ENCODE data around the gene CNGA3. TPM values are rescaled to one million over a fixed set of nuclear protein-coding genes. Genes with fewer than 3 reads are reported as not detected.
"Not testable (repeated sequence)": the region's sequence is repeated elsewhere in the genome, so short reads cannot be mapped to it uniquely, and the experiment has no call there.

Gene CNGA3
- polyA plus RNA-seq, 1 donor from 2014 or later, result not detected

DNA sequence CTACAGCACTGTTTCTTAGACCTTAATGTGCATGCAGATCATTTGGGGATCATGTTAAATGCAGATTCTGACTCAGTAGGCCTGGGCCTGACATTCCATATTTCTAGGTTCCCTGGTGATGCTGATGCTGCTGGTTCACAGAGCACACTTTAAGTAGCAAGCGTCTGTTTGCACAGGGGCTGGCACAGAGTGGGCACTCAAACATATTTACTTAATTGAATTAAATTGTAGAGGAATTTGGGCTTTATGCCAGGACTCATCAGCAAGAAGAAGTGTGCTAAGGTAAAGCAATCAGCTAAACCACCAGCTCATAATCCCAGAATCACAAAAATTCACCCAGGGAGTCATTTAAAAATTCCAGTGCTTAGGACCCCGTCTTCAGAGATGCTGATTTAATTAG, 73.3 kb downstream of the CNGA3 start:
- Mint-ChIP-seq H3K36me3 (peaks cover 2% of the 10 kb centered on the region), H3K27ac (no peak overlapping the region), H3K4me1 (no peaks in the 10 kb centered on the region), H3K9me3 (peaks cover 5 to 13% (median 11%) of the 10 kb centered on the region in 3 donors), H3K27me3 (peaks cover 1% of the 10 kb centered on the region), H3K4me3 (no peak overlapping the region)

DNA sequence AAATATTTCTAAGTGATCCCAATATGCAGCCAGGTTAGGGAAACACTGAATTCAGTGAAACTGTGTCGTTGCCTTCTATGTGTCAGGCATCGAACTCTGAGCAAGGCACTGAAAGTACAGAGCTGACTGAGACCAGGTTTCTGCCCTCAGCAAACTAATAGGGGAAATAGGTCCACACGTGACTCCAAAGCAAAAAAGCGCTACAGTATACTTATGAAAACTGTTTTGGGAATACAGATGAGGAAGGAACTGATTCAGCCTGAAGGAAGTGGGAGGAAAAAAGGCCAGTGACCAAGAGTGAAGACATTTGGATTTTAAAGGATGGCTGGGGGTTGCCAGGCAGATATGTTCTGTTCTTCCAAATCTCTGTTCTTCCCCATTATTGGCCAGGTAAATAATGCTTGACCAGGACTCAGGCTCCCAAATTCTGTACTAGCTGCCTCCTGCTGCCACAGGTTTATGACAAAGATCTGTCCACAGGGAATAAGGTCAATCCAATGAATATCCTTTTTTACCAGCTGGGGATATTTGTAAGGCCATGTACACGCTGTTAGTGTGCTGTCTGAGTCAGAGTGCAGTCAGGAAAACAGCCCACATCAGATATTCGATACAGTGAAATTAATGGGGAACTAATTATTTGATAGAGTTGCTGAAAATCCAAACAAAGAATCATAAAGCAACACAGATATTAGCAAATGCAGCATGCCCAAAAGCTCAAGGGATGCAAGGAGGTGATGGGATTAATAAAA, 73.9 kb downstream of the CNGA3 start:
- Mint-ChIP-seq H3K9me3 (peaks cover 5 to 13% (median 11%) of the 10 kb centered on the region in 3 donors), H3K4me3 (no peak overlapping the region), H3K27me3 (peaks cover 1% of the 10 kb centered on the region), H3K27ac (no peak overlapping the region), H3K4me1 (no peaks in the 10 kb centered on the region), H3K36me3 (peaks cover 2% of the 10 kb centered on the region)

- no peak overlapping the region for H3K27ac Mint-ChIP-seq
Observed at GRCh38 chr2:98422449-98422848, 76.2 kb downstream of the CNGA3 start.

GRCh38 chr2:98426771-98427170, 80.5 kb downstream of the CNGA3 start:
- Mint-ChIP-seq H3K4me3 (no peak overlapping the region), H3K27ac (no peak overlapping the region), H3K36me3 (peaks cover under 1% of the 10 kb centered on the region), H3K9me3 (peaks cover 4 to 9% (median 8%) of the 10 kb centered on the region in 3 donors), H3K4me1 (no peaks in the 10 kb centered on the region), H3K27me3 (peaks cover 3% of the 10 kb centered on the region)

More at GRCh38 chr2:98422449-98422848, 76.2 kb downstream of the CNGA3 start:
- Mint-ChIP-seq H3K4me3 (no peak overlapping the region), H3K27me3 (peaks cover 3% of the 10 kb centered on the region), H3K9me3 (peaks cover 5 to 13% (median 11%) of the 10 kb centered on the region in 3 donors), H3K36me3 (peaks cover 2% of the 10 kb centered on the region), H3K4me1 (no peaks in the 10 kb centered on the region)

GRCh38 chr2:98432145-98432544, 85.9 kb downstream of the CNGA3 start:
- Mint-ChIP-seq H3K36me3 (peaks cover 8% of the 10 kb centered on the region), H3K4me1 (peaks cover 0 to 2% (median 0%) of the 10 kb centered on the region in 3 donors), H3K27ac (no peak overlapping the region), H3K27me3 (no peaks in the 10 kb centered on the region), H3K4me3 (no peak overlapping the region), H3K9me3 (peaks cover 0 to 9% (median 4%) of the 10 kb centered on the region in 3 donors)

GRCh38 chr2:98433363-98433964, 87.2 kb downstream of the CNGA3 start:
- peaks cover 0 to 11% (median 4%) of the 10 kb centered on the region in 3 donors for H3K9me3 Mint-ChIP-seq
- H3K27ac Mint-ChIP-seq, result peak overlapping the region in 1 of 3 donors; percentile 69
- peaks cover 0 to 2% (median 0%) of the 10 kb centered on the region in 3 donors for H3K4me1 Mint-ChIP-seq
- H3K4me3 Mint-ChIP-seq, result no peak overlapping the region
- H3K36me3 Mint-ChIP-seq, result peaks cover 8% of the 10 kb centered on the region
- H3K27me3 Mint-ChIP-seq, result no peaks in the 10 kb centered on the region

- peaks cover 8% of the 10 kb centered on the region for H3K36me3 Mint-ChIP-seq
- no peak overlapping the region for H3K4me3 Mint-ChIP-seq
- H3K27me3 Mint-ChIP-seq, result no peaks in the 10 kb centered on the region
- H3K9me3 Mint-ChIP-seq, result peaks cover 4 to 22% (median 7%) of the 10 kb centered on the region in 3 donors
- H3K27ac Mint-ChIP-seq, result no peak overlapping the region
- peaks cover 0 to 6% (median 0%) of the 10 kb centered on the region in 3 donors for H3K4me1 Mint-ChIP-seq
Observed at GRCh38 chr2:98434492-98434891, 88.2 kb downstream of the CNGA3 start.

DNA sequence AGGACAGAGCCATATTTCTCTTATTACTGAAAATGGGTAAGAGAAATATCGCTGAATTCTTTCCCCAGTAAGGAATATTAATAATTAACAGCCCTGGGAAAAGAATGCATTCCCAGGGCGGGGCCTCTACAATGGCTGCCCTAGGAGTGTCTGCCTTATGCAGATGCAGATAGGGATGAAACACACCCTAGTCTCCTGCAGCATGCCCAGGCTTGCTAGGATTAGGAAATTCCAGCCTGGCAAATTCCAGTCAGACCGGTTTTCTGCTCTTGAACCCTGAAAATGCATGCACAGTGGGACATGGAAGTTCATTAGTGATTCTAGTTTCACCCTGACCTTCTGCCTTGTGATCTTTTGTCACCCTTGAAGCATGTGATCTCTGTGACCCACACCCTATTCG, 89.4 kb downstream of the CNGA3 start:
- not testable (repeated sequence) for H3K27me3 Mint-ChIP-seq, H3K4me1 Mint-ChIP-seq, H3K27ac Mint-ChIP-seq, H3K36me3 Mint-ChIP-seq, H3K4me3 Mint-ChIP-seq
- H3K9me3 Mint-ChIP-seq, result peaks cover 4 to 26% (median 10%) of the 10 kb centered on the region in 3 donors

DNA sequence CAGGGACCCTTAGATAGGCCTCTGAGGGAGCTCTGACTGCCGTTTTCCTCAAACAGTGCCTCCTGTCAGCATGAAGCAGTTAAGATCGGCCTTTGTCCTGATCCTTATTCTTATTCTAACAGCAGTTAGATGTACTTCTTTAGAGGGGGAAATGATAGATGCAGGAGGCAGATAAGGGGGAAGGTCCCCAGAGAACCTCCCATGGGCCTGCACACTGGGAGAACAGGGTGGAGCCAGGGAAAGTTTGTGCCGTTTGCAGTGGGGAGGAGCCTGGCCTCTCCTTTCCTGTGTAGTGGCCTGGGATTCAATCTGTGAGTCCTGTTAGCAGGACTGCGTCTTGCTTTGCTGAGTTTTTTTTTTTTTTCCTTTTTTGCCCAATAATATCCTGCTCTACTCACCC, 90.5 kb downstream of the CNGA3 start:
- peaks cover 0 to 6% (median 0%) of the 10 kb centered on the region in 3 donors for H3K4me1 Mint-ChIP-seq
- no peak overlapping the region for H3K27ac Mint-ChIP-seq
- peaks cover 10% of the 10 kb centered on the region for H3K36me3 Mint-ChIP-seq
- no peak overlapping the region for H3K4me3 Mint-ChIP-seq
- H3K27me3 Mint-ChIP-seq, result no peaks in the 10 kb centered on the region
- H3K9me3 Mint-ChIP-seq, result peaks cover 4 to 26% (median 10%) of the 10 kb centered on the region in 3 donors

DNA sequence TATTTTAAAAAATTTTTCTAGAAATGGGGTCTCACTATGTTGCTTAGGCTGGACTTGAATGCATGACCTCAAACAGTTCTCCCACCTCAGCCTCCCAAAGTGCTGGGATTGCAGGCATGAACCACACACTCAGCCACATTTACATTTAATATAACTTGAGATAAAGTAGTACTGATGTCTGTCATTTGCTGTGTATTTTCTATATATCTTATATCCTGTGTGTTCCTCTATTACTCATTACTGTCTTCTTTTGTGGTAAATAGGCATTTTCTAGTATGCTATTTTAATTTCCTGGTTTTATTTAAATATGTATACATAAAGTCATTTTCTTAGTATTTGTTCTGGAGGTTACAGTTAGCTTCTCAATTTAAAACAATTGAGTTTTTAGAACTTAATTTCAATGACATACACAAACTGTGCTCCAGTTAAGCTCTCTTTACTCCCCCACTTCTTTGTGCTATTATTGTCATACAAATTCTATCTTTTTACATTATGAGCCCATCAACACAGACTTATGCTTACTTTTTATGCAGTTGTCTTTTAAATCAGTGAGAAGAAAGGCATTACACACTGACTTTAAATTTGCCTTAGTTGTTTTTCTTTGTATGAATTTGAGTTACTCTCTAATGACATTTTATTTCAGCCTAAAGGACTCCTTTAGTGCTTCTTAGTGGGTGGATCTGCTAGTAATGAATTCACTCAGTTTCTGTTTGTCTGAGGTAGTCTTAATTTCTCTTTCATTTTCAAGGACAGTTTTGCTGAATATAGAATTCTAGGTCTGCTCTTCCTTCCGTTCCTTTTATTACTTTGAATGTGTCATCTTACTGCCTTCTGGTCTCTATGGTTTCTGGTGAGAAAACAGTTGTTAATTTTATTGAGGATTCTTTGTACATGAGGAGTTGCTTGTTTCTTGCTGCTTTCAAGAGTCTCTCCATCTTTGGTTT, 92.2 kb downstream of the CNGA3 start:
- Mint-ChIP-seq H3K4me1 (peaks cover 0 to 4% (median 0%) of the 10 kb centered on the region in 3 donors), H3K27ac (no peak overlapping the region), H3K4me3 (peak overlapping the region in 1 of 4 donors; percentile 21), H3K36me3 (peaks cover 3% of the 10 kb centered on the region), H3K9me3 (peaks cover under 1 to 17% (median 10%) of the 10 kb centered on the region in 3 donors), H3K27me3 (no peaks in the 10 kb centered on the region)

DNA sequence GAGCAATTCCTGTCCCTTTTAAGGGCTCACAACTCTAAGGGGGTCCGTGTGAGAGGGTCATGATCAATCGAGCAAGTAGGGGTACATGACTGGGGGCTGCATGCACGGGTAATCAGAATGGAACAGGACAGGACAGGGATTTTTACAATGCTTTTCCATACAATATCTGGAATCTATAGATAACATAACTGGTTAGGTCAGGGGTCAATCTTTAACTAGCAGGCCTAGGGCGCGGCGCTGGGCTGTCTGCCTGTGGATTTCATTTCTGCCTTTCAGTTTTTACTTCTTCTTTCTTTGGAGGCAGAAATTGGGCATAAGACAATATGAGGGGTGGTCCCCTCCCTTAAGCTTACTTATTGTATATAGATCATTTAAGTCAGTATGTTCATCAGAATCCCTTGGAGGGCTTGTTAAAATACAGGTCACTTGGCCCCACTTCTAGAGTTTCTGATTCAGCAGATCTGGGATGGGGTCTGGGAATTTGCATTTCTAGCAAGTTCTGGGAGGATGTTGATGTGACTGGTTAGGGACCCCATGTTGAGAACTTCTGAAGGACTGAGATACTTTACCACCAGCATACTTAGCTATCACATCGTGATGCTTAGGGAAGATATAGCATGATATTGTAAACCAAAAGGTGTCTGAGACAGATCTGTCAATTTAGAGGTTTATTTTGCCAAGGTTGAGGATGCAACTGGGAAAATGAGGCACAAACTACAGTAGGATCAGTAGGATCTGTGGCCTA, 95.6 kb downstream of the CNGA3 start:
- peaks cover 1% of the 10 kb centered on the region for H3K36me3 Mint-ChIP-seq
- peaks cover 0 to 17% (median 10%) of the 10 kb centered on the region in 3 donors for H3K9me3 Mint-ChIP-seq
- H3K4me1 Mint-ChIP-seq, result peaks cover 13 to 19% (median 16%) of the 10 kb centered on the region in 3 donors
- H3K27me3 Mint-ChIP-seq, result no peaks in the 10 kb centered on the region
- peak overlapping the region in 3 of 4 donors; percentile 25 to 75 (median 39) for H3K4me3 Mint-ChIP-seq
- peak overlapping the region in 1 of 3 donors; percentile 9 for H3K27ac Mint-ChIP-seq

- Mint-ChIP-seq H3K4me3 (peak overlapping the region; percentile 25 to 75 (median 56)), H3K27me3 (no peaks in the 10 kb centered on the region), H3K36me3 (peaks cover 1% of the 10 kb centered on the region), H3K4me1 (peaks cover 13 to 19% (median 16%) of the 10 kb centered on the region in 3 donors), H3K9me3 (peaks cover 0 to 17% (median 10%) of the 10 kb centered on the region in 3 donors), H3K27ac (peak overlapping the region in 1 of 3 donors; percentile 9)
Observed at GRCh38 chr2:98442488-98442887, 96.2 kb downstream of the CNGA3 start.

DNA sequence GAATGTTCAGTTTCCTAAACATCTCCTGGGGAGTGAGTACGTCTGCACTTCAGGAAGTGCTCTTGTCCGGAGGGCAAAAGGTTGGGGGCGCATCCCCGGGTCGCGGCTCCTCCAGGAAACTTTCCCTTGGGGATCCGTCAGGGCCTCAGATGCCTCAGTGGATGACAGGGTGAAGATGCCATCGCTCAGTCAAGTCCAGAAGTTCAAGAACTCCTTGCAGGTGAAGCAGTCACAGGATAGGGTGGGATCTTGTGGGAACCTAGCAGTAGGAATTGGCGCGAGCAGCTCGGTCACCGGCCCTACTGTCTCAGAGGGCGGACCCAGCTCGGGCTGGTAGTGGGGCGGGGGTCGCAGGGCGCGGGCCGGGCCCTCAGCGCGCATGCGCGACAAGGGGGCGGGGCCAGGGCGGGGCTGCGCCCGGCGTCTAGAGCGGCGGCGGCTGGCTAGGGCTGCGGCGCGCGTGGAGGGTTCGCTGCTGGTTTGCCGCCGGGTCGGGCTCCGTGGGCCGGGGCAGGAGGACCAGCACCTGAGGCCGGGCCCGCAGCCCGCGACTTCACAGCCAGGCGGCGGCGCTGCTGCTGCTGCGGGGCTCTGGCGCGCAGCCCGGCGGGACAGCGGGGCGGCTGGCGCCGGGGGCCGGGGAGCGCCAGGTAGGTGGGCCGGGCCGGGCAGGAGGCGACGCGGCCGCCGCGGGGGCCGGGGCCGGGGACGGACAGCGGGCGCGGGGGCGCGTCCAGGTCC, 98.3 kb downstream of the CNGA3 start, which contains the start of gene INPP4A:
INPP4A (plus strand) TSS at position 423 of the 741 bp plus-strand sequence. CDS start 75,191 bp downstream, outside the sequence.
- Mint-ChIP-seq H3K4me1 (peaks cover 17 to 20% (median 19%) of the 10 kb centered on the region in 3 donors), H3K9me3 (peaks cover 0 to 3% (median 3%) of the 10 kb centered on the region in 3 donors), H3K27me3 (no peaks in the 10 kb centered on the region), H3K36me3 (peaks cover 3% of the 10 kb centered on the region), H3K27ac (peak within 1 kb of the TSS; percentile 88 to 94 (median 93)), H3K4me3 (peak within 1 kb of the TSS; percentile 91 to 99 (median 97))
